ENCODE results near the gene CCSAP.

DNA sequence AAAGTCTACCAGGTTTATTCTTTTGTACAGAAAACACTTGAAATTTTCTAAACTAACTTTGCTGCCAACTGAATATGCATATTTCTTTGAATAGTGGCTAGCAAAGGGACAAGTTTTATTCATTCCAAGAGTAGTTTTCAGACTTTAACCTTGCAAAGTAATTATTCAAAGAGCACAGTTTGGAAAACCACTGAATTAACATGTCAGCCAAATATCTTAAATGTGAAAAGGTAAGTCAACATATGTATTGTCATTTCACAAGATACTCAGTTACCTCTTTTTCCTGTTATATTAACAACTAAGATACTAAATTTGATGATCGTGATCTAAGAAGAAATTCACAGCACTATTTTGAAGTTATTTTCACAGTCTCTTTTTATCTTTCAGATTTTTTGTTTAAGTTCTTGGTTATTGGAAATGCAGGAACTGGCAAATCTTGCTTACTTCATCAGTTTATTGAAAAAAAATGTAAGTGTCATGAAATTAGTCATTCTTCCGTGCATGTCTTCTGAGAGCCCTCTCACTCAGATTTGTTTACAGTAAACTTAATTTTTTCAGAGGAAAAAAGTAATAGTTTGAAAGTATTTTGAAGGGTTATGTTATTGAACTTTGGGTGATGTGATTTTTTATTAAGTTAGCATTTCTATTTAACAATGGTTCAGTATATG is 56.6 kb downstream of the CCSAP start:
- TF ChIP-seq EZH2 (IDR thresholded peaks at IDR 0.05; ENCODE audit: borderline replicate concordance), result no peak
- TF ChIP-seq, protein P1, sequence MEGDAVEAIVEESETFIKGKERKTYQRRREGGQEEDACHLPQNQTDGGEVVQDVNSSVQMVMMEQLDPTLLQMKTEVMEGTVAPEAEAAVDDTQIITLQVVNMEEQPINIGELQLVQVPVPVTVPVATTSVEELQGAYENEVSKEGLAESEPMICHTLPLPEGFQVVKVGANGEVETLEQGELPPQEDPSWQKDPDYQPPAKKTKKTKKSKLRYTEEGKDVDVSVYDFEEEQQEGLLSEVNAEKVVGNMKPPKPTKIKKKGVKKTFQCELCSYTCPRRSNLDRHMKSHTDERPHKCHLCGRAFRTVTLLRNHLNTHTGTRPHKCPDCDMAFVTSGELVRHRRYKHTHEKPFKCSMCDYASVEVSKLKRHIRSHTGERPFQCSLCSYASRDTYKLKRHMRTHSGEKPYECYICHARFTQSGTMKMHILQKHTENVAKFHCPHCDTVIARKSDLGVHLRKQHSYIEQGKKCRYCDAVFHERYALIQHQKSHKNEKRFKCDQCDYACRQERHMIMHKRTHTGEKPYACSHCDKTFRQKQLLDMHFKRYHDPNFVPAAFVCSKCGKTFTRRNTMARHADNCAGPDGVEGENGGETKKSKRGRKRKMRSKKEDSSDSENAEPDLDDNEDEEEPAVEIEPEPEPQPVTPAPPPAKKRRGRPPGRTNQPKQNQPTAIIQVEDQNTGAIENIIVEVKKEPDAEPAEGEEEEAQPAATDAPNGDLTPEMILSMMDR (IDR thresholded peaks at IDR 0.05; ENCODE audit: poor library complexity), result no peak
- no peak for TF ChIP-seq EZH2phosphoT487 (IDR thresholded peaks at IDR 0.05; ENCODE audit: low read depth, severe bottlenecking, unreplicated experiment)
